ENCODE data around the gene TNFRSF4. TPM values are rescaled to one million over a fixed set of nuclear protein-coding genes. Genes with fewer than 3 reads are reported as not detected.
A peak's percentile ranks its signal among the peaks of the same experiment; 100 is the strongest.

Gene TNFRSF4
- total RNA-seq, 6 experiments from 2014 or later = 0.17 TPM; not detected in 5

DNA sequence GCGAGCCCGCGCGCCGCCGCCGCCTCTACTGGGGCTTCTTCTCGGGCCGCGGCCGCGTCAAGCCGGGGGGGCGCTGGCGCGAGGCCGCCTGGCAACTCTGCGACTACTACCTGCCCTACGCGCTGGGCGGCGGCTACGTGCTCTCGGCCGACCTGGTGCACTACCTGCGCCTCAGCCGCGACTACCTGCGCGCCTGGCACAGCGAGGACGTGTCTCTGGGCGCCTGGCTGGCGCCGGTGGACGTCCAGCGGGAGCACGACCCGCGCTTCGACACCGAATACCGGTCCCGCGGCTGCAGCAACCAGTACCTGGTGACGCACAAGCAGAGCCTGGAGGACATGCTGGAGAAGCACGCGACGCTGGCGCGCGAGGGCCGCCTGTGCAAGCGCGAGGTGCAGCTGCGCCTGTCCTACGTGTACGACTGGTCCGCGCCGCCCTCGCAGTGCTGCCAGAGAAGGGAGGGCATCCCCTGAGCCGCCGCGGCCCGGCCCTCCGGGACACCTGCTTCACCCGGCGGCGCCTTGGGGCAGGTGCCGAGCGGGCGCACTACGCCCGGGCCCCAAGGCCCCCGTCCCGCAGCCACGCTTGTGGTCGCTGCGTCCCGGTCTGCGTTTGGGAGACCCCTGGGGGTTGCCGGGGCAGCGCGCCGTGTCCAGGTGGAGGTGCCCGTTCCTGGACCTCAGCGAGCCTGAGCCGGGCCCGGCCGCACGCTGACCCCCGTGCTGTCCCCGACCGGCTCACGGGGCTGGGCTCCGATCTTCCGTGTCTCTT lies 19.0 kb upstream of the TNFRSF4 start:
- DNase-seq = no peak
- peaks cover 27% of the 10 kb centered on the region for H3K36me3 Mint-ChIP-seq (ENCODE audit: low read depth)
- H3K27ac Mint-ChIP-seq = peak overlapping the region; percentile 36; the same call in 1 of the 2 replicates
- peak overlapping the region; percentile 81 for H3K4me3 Mint-ChIP-seq
- peaks cover 6% of the 10 kb centered on the region; the same call in 1 of the 2 replicates for H3K27me3 Mint-ChIP-seq (ENCODE audit: insufficient read depth)
- H3K9me3 Mint-ChIP-seq = peaks cover 6% of the 10 kb centered on the region
- TF ChIP-seq, protein P1, sequence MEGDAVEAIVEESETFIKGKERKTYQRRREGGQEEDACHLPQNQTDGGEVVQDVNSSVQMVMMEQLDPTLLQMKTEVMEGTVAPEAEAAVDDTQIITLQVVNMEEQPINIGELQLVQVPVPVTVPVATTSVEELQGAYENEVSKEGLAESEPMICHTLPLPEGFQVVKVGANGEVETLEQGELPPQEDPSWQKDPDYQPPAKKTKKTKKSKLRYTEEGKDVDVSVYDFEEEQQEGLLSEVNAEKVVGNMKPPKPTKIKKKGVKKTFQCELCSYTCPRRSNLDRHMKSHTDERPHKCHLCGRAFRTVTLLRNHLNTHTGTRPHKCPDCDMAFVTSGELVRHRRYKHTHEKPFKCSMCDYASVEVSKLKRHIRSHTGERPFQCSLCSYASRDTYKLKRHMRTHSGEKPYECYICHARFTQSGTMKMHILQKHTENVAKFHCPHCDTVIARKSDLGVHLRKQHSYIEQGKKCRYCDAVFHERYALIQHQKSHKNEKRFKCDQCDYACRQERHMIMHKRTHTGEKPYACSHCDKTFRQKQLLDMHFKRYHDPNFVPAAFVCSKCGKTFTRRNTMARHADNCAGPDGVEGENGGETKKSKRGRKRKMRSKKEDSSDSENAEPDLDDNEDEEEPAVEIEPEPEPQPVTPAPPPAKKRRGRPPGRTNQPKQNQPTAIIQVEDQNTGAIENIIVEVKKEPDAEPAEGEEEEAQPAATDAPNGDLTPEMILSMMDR (IDR thresholded peaks at IDR 0.05) = no peak
- peaks cover 30% of the 10 kb centered on the region for H3K4me1 Mint-ChIP-seq (ENCODE audit: low read depth)

DNA sequence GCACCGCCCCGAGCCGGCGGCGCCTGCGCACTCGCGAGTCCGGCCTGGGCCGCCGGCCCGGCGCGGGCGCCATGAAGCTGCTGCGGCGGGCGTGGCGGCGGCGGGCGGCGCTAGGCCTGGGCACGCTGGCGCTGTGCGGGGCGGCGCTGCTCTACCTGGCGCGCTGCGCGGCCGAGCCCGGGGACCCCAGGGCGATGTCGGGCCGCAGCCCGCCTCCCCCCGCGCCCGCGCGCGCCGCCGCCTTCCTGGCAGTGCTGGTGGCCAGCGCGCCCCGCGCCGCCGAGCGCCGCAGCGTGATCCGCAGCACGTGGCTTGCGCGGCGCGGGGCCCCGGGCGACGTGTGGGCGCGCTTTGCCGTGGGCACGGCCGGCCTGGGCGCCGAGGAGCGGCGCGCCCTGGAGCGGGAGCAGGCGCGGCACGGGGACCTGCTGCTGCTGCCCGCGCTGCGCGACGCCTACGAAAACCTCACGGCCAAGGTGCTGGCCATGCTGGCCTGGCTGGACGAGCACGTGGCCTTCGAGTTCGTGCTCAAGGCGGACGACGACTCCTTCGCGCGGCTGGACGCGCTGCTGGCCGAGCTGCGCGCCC lies 18.3 kb upstream of the TNFRSF4 start, which contains the start of gene B3GALT6:
B3GALT6 (plus strand) TSS at position 30 of the 588 bp plus-strand sequence; CDS start at position 72, 42 bp downstream.
- peak within 1 kb of the TSS; percentile 93 for H3K4me3 Mint-ChIP-seq
- DNase-seq = no peak
- H3K27me3 Mint-ChIP-seq (ENCODE audit: insufficient read depth) = peaks cover 6% of the 10 kb centered on the region; the same call in 1 of the 2 replicates
- H3K9me3 Mint-ChIP-seq = peaks cover 6% of the 10 kb centered on the region
- H3K27ac Mint-ChIP-seq = peak within 1 kb of the TSS; percentile 88
- H3K36me3 Mint-ChIP-seq (ENCODE audit: low read depth) = peaks cover 27% of the 10 kb centered on the region
- H3K4me1 Mint-ChIP-seq (ENCODE audit: low read depth) = peaks cover 30% of the 10 kb centered on the region
- TF ChIP-seq, protein P1 (IDR thresholded peaks at IDR 0.05) = no peak

DNA sequence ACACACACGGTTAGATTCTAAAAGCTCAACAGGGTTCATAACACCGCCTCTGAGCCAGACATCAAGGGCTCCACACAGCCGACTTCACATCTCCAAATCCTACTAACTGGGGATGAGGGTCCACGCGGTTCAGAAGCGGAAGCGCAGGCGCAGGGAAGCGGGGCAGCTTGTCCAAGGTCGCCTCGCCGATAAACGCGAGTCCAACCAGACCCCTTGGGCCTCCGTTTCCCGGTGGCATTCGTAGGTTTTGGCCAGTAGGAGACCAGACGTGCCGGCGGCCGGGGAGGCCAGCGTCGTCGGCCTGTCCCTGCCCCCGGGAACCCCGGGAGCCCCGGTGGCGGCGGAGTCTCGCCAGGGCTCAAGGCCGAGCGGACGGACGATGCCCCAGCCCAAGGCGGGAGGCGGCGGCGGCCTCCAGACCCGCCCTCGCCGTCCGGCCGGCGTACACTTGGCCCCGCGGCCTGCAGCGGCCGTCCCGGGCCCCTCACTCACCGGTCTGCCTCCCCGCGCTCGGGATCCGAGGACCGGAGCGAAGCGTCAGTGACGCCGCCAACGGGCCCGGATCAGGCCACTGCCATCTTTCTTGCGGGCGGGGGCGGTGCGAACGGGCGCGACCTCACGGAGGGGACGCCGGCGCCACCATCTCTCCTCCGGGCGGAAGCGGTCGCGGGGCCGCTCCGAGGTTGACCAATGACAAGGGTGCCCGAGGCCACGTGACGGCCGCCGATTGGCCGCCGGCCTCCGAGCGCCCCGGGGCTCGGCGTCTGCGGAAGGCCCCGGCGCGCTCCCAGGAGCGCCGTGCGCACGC lies 17.7 kb upstream of the TNFRSF4 start, which contains the start of gene SDF4:
SDF4 (minus strand) TSS at position 602 of the 808 bp plus-strand sequence. CDS start 3,229 bp downstream, outside the sequence.
- Mint-ChIP-seq H3K27me3 (ENCODE audit: insufficient read depth) (peaks cover 6% of the 10 kb centered on the region; the same call in 1 of the 2 replicates), H3K4me3 (peak within 1 kb of the TSS; percentile 93), H3K36me3 (ENCODE audit: low read depth) (peaks cover 27% of the 10 kb centered on the region), H3K4me1 (ENCODE audit: low read depth) (peaks cover 30% of the 10 kb centered on the region), H3K9me3 (peaks cover 6% of the 10 kb centered on the region), H3K27ac (peak within 1 kb of the TSS; percentile 88)
- TF ChIP-seq, protein P1 (IDR thresholded peaks at IDR 0.05) = no peak; the same call in 1 of the 2 replicates
- peak; percentile 92 for DNase-seq

DNA sequence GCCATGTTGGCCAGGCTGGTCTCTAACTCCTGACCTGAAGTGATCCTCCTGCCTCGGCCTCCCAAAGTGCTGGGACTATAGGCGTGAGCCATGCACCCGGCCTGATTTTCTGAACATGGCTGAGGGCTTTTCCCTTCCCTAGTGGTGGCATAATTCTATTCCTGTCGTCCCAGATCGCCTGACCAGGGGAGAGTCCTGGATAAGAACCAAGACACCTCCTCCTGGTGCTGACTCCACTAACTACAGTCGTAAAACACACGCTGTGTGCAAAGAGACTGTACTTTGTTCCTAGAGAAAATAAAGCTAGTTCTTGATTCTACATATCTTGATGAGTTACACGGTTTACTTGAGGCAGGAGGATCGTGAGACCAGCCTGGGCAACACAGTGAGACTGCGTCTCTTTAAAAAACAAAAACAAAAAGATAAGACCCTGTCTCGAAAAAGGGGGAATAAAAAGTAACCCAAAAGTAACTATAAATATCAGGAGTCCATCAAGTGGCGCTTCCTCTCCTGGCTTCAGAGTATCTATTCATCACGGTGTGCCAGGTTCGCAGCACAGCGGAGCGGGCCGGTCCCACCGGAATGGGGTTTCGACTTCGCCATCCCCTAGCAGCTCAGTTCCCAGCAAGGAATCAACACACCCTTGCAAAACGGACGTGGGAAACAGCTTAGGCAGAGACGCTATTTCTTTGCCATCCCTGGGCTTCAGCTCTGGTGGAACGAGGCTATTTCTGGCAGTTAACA lies 16.9 kb upstream of the TNFRSF4 start:
- peak; percentile 80 for DNase-seq
- H3K27ac Mint-ChIP-seq = peak overlapping the region; percentile 88
- H3K27me3 Mint-ChIP-seq (ENCODE audit: insufficient read depth) = peaks cover 6% of the 10 kb centered on the region; the same call in 1 of the 2 replicates
- H3K4me3 Mint-ChIP-seq = peak overlapping the region; percentile 93
- peaks cover 30% of the 10 kb centered on the region for H3K36me3 Mint-ChIP-seq (ENCODE audit: low read depth)
- H3K4me1 Mint-ChIP-seq (ENCODE audit: low read depth) = peaks cover 30% of the 10 kb centered on the region
- TF ChIP-seq, protein P1 (IDR thresholded peaks at IDR 0.05) = peak; percentile 67
- H3K9me3 Mint-ChIP-seq = peaks cover 6% of the 10 kb centered on the region
